HG03039 (cell line): ENCODE results near the gene SYNPO2.
"Not testable (repeated sequence)": the region's sequence is repeated elsewhere in the genome, so short reads cannot be mapped to it uniquely, and the experiment has no call there.

Experiments
- ATAC-seq: cut with Tn5 transposase; IDR thresholded peaks from one replicate; pipeline ENCODE4 v1.9.1; 2021; ENCODE audit warnings: mild to moderate bottlenecking, moderate library complexity; ENCODE audit not compliant: unreplicated experiment

Gene SYNPO2

DNA sequence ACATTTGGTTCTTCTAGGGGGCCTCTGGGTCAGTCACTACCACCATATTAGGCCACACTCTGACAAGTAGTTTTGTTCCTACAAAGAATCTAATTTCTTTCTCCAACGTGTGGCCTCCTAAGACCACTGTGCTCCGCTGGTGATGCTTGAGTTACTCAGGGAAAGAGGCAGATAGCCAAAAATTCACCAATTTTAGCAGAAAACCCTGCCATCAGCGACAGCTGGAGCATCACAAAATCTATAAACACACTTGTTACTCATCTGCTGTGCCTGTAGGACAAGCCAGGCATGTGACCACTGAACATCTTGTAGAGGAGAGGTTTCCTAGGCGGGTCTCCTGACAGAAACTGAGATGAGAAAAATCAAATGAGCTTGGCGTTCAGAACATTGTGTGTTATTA lies 105.4 kb downstream of the SYNPO2 start:
- ATAC-seq: no peak

DNA sequence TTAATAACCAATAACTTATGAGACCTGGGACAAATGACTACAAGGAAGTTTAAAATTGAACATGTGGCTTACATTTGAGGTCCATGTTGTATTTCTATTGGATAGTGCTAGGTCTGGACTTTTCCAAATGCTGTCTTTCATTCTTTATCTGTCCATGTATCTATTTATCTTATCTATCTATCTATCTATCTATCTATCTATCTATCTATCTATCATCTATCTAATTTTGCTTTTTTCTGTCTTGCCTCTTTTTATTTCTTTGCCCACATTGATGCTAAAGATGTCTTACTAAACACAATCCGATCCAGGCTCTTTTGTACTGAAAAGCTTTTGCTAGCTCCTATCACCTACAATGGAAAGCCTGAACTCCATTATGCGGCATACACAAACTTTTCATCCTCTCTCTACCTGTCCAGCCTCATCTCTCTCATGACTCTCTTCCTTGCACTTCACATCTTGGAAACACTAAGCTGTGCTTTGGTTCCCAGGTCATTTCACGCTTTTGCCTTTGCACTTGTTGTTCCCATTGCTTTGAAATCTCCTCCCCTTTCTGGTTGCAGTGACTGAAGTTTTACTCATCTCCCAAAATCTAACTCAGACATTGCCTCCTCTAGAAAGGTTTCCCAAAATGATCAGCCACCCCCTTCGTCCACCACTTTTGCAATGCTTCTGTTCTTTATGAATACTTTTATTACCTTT lies 107.2 kb downstream of the SYNPO2 start:
- no peak for ATAC-seq

DNA sequence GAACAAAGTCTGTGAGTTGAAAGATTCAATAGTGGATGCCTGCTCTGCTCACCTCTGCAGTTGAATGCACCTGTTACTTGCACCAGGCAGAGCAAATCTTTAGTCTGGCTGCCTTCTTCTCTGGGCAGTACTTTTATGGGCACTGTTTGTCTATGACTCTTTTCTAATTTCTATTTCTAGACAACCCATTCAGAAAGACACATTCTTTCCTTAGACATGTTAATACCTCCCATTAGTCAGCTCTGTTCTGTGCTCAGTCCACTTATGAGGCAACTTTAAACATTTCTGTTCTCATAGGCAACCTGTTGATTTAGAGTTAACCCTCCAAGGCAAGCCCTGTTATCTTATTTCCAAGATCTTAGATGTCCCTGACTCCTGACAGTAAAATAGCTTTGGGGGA lies 108.9 kb downstream of the SYNPO2 start:
- no peak for ATAC-seq

DNA sequence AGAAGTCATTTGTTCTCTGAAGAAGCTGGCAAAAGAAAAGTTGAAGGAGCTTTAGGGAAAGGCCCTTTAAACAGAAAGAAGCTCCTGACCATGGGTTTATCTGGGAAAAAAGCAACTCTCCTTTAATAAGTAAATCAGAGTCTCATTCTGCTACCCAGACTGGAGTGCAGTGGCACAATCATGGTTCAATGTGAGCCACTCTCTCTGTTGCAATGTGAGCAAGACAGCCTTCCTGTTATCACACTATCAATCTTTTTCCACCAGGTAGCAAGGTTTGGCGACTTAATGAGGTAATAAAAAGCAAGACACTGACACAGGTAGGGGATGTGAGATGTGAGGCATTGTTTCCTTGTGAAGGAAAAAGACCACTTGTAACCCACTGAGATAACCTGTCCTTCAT lies 111.3 kb downstream of the SYNPO2 start:
- ATAC-seq: no peak

DNA sequence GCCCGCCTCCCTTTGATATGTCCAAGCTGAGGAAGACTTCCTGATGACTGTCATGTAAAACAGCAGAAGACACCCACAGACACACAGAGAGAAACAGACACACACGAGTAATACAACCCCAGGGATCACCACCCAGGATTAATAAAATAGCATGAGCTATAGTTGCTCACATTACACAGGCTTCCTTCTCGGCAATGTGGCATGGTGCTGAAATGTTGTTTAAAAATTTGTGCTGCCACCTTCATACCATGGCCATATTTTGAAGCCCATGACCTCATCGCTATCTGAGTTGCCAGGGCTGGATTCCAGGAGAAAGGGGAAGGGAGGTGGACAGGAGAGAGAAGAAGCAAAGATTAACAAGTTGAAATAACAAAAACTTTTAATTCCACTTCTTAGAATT lies 111.7 kb downstream of the SYNPO2 start:
- ATAC-seq: no peak

DNA sequence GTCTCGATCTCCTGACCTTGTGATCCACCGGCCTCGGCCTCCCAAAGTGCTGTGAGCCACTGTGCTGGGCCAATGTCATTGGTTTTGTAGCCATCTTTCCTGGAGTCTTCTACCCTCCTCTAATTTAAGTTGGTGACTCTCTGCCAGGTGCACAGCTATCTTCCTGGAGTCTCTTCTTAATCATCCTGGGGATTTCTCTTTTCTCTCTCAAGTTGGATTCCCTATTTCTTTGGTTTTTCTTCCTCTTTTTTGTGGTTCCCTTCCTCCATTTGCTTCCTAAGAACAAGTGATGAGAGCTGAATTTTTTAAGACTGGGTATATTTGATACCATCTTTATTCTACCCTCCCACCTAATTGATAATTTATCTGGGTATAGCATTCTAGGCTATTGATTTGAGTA lies 113.8 kb downstream of the SYNPO2 start:
- no peak for ATAC-seq

DNA sequence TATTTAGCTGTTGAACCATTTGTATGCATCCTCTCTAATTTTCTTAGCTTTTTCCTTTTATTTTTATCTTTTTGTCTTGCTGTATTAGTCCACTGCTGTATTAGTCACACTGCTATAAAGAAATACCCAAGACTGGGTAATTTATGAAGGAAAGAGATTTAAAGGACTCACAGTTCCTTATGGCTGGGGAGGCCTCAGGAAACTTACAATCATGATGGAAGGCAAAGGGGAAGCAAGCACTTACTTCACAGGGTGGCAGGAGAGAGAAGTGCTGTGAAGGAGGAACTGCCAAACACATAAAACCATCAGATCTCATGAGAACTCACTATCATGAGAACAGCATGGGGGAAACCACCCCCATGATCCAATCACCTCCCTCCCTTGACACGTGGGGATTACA lies 114.3 kb downstream of the SYNPO2 start:
- not testable (repeated sequence) for ATAC-seq

DNA sequence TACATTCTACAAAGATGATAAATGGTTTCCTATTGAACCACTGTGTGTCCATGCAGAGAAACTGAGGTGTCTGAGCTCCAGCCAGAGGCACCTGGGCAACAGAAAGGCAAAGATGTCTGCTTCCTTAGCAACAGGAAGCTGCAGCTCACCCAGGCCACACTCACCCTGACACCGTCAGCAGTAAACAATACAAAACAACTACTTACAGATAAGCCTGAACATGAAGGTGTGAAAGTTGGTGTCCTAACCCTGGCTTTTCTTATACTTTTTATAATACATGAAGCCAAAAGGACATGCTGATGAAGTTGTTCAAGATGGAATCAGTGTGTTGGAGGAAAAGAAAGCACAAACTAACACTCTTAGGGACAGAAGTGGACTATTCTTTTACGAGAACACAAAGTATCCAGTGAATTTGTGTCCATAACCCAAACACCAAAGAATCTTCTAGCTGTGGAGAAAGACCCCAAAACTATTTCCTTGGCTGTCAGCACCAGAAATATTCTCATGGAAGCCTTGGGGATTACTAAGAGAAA lies 117.3 kb downstream of the SYNPO2 start:
- ATAC-seq: no peak

DNA sequence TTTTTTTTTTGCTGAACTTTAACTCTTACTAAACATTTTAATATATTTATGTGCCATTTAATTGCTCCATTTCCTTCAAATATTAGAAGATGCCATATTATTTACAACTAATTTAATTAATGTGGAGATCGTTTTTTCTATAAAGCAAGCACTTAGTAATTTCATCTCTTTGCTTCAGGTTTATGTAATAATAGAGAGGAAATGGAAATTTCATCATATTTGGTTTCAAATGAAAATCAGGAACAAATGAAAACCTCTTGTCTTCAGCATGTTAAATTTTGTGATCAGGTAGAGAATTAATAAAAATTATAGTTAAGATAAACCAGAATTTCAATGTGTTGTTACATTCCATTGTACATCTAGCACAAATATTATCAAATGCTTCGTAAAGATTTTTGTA lies 120.1 kb downstream of the SYNPO2 start:
- no peak for ATAC-seq

DNA sequence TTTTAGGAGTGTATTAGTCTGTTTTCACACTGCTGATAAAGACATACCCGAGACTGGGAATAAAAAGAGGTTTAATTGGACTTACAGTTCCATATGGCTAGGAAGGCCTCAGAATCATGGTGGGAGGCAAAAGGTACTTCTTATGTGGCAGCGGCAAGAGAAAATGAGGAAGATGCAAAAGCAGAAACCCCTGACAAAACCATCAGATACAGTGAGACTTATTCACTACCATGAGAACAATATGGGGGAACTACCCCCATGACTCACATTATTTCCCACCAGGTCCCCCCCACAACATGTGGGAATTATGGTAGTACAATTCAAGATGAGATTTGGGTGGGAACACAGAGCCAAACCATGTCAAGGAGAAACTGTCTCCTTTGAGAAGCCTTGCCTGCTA lies 121.6 kb downstream of the SYNPO2 start:
- ATAC-seq: not testable (repeated sequence)

DNA sequence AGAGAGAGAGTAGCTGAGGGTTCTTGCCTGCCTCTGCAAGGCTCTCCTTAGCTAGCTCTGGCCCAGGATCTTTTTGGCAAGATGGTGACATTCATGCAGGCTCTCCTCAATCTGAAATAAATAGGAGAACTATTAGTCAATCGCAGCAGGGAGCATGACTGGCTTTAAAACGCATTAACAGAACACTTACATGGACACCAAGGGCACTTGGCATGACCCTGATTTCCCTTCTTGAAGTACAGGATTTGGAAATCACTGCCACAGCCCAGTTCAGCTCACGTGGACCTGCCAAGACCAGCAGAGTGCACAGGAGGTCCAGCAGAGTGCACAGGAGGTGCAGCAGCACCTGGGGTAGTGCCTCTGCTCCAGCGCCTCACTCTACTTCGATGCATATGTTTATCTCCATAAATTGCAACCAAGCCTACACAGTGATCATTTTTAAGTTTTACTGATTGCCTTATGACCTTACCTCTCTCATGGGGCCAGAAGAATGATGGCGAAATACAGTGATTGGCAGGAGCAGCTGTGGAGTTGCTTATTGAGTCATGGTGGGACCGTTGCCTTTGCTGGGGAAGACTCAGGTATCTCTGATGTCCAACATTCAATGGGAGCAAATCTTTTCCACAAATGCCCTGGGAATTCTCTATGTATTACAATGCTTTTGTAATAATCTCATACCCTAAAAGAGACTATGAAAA lies 122.4 kb downstream of the SYNPO2 start:
- ATAC-seq: no peak

DNA sequence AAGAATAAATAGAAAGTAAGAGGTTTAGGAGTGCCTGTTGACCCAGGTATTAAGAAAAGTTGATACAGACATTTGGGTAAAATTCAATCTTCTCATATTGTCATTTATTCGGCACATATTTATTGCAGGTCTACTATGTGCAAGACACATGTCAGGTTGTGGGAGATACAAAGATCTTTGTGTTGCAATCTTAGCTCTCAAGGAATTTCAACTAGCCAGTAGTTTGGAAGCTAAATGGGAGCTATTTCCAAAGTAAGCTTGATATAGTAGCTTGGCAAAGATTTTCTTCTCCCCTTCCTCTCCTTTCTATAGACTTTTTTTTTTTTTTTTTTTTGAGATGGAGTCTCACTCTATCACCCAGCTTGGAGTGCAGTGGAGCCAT lies 122.9 kb downstream of the SYNPO2 start:
- no peak for ATAC-seq

DNA sequence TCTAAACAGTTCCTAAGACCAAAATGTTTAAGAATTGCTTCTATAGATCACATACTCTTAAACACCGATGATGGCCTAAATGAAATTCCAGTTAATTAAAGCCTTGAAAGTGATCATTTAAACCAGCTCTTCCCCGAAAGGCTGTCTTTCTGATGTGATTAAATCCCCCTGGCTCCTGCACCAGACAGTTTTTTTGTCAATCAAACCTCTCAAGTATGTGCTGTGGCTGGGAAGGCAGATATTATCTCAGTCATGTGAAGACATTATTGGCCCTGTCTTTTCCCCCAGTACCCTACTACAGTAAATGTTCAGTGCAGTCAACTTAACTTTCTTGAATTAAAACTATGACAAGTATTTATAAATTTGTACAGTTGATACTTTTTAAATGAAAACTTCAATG lies 126.0 kb downstream of the SYNPO2 start:
- ATAC-seq: no peak

DNA sequence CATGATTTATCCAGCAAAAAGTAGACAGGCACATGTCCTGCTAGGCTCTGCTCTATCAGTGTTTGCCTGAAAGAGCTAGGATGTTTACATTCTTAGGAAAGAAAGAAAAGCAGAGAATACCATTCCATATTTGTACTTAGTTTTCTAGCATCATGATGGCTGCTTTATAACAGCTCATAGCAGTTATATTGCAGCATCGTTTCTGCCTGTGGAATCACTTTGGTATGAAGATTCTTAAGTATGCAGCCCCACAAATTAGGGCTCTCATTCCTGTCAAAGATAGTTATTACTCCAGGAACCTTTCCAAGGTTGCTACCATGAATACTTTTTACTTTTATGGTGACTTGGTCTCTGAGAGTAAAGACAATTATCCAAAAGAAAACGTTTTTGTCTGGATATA lies 128.0 kb downstream of the SYNPO2 start:
- ATAC-seq: no peak

DNA sequence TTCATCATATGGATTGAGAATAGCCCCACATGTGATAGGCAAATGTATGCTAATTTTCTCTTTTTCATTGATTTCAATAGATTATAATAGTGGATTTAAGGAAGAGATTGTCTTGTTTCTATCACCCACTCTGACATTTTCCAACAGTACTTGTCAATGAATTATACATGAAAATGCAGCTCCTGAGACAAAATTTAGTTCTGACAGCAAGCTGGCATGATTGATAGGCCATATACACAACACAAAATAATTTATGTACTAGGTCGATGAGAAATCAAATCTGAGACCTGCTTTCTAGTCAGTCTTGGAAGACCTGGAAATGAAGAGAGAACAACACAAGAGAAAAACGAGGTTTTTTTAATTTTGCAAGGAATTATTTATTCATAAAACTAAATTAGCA lies 129.0 kb downstream of the SYNPO2 start:
- no peak for ATAC-seq

DNA sequence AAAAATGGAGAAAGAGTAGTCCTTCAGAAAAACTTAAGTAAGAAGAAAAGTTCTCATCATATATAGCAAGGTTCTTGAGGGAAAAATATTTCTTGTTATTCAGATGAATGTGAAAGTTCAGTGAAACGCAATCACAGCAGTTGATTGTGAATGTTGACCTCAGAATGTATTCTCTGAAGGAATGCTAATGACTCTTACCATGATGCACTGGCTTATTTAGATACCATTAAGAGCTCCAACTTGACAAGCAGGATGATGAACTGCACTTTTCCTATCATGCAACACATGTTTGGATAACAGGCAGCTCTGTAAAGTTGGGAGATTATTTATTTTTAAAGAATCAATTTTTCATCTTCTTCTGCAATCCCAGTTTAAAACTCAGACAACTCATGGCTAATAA lies 131.5 kb downstream of the SYNPO2 start:
- no peak for ATAC-seq

DNA sequence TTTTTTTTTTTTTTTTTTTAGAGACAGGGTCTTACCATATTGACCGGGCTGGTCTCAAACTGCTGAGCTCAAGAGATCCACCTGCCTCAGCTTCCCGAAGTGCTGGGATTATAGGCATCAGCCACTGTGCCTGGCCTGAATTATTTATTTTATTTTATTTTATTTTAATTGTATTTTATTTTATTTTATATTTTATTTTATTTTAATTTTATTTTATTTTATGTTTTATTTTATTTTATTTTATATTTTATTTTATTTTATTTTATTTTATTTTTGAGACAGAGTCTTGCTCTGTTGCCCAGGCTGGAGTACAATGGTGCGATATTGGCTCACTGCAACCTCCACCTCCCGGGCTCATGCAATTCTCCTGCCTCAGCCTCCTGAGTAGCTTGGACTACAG lies 133.9 kb downstream of the SYNPO2 start:
- ATAC-seq: not testable (repeated sequence)

DNA sequence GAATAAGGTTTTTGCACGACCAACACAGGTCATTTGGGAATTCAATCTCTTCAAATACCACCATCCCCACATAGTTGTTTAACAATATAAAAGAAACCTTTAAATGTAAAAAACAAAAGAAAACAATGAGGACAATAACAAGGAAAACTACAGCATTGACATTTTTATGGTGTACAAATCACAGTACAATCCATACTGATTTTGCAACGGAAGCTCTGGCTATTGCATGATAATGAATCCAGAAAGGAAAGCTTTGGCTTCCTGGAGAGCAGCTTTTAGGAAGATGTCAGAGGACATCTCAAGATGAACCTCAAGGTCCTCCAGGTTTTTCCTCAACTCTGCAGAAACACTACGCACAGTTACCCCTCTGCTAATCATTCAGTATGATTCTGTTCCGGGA lies 135.4 kb downstream of the SYNPO2 start:
- no peak for ATAC-seq

DNA sequence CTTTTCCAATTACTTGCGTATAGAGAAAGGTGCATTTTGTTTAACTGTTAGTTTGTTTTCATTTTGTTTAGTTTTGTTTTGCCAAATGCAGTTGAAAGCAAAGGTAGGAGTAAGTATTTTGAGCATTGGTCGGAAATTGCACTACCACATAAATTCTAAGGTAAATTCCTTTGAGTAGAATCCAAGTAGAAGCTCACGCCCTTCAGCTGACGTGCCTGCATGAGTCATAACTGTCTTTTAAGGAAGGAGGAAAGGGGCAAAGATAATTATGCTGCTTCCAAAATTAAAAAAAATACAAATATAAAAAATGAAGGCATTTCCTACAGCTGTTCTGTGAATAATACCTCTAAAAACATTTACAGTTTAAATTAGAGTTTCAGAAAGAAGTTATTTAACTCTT lies 136.8 kb downstream of the SYNPO2 start:
- ATAC-seq: no peak

DNA sequence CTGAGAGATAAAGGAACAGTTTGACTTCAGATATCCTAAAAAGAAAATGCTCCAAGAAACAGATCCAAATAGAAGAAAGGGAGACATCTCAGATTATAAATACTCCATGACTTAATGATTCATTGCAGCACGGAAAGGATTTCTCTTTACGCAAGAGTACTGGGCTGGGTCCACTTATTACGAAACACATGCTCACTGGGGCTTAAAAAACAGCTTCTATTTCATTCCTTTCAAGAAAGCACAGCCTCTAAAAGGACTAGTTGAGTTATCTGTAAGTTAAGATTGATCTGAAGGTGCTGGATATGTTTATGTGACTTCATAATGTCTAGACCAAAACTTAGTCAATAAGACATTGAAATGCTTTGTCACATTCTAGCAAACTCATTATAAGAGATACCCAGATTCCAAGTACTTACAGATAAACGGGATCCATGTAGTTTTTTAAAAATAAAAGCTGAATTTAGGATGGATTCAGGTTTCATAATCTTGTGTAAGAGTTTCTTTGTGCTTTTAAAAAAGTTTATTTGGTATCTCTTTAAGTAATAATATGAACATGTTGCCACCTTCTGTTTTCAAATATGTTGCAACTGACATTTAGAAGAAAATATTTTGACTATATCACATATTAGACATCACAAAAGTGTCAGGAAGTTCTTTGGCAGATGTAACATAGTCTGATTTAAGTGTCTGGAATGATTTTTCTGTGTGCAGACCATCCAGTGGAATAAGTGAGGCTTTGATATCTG lies 137.4 kb downstream of the SYNPO2 start:
- no peak for ATAC-seq

DNA sequence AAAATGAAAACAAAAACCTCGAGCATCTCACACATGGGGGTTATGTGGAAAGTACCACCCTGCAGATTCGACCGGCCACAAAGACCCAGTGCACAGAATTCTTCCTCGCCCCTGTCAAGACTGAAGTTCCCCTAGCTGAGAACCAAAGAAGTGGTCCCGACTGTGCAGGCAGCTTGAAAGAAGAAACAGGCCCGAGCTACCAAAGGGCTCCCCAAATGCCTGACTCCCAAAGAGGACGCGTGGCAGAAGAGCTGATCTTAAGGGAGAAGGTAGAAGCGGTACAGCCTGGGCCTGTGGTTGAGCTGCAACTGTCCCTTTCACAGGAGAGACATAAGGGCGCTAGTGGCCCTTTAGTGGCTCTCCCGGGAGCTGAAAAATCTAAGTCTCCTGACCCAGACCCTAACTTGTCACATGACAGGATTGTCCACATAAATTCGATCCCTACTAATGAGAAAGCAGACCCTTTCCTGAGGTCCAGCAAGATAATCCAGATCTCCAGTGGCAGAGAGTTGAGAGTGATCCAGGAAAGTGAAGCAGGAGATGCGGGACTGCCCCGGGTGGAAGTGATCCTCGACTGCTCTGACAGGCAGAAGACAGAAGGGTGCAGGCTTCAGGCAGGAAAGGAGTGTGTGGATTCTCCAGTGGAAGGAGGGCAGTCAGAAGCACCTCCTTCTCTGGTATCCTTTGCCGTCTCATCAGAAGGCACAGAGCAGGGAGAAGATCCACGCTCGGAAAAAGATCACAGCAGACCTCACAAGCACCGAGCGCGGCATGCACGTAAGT lies 138.2 kb downstream of the SYNPO2 start:
- ATAC-seq: no peak
